ENCODE data around the gene ELOVL6.
A peak's percentile ranks its signal among the peaks of the same experiment; 100 is the strongest.

Gene ELOVL6

DNA sequence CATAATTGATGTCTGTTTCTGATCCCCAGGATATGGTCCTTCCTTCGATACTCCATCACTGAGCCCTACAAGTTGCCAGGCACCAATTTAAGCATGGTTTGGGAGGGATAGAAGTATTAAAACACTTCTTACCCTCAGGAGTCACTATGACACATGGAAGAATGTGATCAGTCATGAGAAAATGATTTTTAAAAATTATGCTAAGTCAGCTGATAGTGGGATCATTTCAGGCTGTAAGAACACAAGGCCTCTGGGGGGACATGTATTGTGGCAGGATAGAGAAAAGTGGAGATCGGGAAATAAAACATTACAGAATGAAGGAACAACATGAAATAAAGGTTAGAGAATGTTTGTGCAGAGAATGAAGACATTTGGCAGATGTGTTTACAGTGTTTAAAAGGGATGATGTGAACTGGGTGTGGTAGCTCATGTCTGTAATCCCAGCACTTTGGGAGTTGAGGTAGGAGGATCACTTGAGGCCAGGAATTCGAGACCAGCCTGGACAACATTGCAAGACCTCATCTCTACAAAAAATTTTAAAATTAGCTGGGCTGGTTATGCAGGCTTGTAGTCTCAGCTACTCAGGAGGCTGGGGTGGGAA is 64.0 kb downstream of the ELOVL6 start:
- TF ChIP-seq, protein P1, sequence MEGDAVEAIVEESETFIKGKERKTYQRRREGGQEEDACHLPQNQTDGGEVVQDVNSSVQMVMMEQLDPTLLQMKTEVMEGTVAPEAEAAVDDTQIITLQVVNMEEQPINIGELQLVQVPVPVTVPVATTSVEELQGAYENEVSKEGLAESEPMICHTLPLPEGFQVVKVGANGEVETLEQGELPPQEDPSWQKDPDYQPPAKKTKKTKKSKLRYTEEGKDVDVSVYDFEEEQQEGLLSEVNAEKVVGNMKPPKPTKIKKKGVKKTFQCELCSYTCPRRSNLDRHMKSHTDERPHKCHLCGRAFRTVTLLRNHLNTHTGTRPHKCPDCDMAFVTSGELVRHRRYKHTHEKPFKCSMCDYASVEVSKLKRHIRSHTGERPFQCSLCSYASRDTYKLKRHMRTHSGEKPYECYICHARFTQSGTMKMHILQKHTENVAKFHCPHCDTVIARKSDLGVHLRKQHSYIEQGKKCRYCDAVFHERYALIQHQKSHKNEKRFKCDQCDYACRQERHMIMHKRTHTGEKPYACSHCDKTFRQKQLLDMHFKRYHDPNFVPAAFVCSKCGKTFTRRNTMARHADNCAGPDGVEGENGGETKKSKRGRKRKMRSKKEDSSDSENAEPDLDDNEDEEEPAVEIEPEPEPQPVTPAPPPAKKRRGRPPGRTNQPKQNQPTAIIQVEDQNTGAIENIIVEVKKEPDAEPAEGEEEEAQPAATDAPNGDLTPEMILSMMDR (IDR thresholded peaks at IDR 0.05; ENCODE audit: unreplicated experiment in 3 of 3) = no peak
- Mint-ChIP-seq H3K4me1 (peaks cover 18% of the 10 kb centered on the region), H3K27me3 (ENCODE audit: low read depth) (peaks cover 3% of the 10 kb centered on the region)

DNA sequence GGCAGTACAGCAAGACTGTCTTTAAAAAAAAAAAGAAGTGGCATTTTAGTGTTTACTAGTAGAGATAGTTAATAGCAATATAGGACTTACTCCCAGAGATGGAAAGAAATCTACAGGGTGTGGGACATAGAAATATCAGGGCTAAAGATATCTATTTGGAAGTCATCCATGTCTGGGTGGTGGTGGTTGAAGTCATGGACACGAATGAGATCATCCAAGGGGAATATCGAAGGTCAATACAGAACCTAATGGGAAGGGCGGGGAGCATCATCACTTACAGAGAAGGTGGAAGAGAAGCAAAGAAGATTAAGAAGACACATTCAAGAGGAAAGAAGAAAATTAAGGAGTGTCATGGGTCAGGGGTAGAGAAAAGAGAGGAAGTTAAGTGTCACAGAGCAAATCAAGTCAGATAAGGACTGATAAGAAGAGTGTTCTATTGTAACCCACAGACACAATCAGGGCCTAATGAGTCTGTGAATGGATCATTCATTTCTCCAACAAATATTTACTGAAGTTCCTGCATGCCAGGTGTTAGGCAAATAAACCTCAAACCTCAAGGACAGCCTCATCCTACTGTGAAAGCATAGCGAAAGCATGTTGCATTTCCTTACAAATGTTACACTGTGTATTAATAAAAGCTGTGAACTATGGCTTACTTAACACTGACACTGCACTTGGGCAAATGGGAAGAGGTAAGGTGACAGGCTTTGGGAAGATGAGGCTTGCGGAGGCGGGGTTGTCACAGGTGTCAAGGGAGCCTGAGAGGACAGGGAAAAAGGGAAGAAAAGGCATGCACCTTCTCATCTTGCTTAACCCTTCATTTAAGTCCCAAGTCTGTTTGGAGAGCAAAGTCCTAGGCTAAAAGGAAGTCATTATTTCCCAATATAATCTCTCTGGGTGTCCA is 65.3 kb downstream of the ELOVL6 start:
- TF ChIP-seq, protein P1 (IDR thresholded peaks at IDR 0.05; ENCODE audit: unreplicated experiment in 3 of 3) = no peak
- Mint-ChIP-seq H3K36me3 (ENCODE audit: low read depth) (peaks cover 27% of the 10 kb centered on the region), H3K4me1 (peaks cover 11% of the 10 kb centered on the region), H3K27ac (no peak overlapping the region), H3K27me3 (ENCODE audit: low read depth) (peaks cover 3% of the 10 kb centered on the region), H3K4me3 (no peak overlapping the region), H3K9me3 (no peaks in the 10 kb centered on the region)

More for the DNA sequence above, 64.0 kb downstream of the ELOVL6 start:
- no peaks in the 10 kb centered on the region for H3K9me3 Mint-ChIP-seq
- H3K27ac Mint-ChIP-seq = no peak overlapping the region
- peaks cover 23% of the 10 kb centered on the region for H3K36me3 Mint-ChIP-seq (ENCODE audit: low read depth)
- H3K4me3 Mint-ChIP-seq = no peak overlapping the region

DNA sequence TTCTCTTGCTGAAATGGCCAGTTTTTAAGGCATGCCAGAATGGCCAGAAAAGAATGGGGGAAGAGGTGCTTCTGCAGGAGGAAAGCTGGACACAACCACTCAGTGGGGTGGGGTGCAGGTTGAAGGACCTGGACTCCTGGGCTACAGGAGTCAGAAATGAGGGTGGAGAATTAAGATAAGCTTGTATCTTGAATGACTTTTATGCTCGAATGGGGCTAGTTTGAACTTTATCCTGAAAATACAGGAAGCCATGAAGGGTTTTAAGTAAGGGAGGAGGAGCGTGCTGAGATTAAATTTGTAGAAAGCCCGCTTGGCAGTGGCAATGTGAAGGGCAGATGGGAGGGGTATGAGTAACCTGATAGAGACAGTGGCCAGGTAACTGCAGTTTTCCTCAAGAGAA is 66.5 kb downstream of the ELOVL6 start:
- Mint-ChIP-seq H3K9me3 (no peaks in the 10 kb centered on the region), H3K36me3 (ENCODE audit: low read depth) (peaks cover 30% of the 10 kb centered on the region), H3K4me1 (peaks cover 10% of the 10 kb centered on the region), H3K27ac (no peak overlapping the region), H3K4me3 (no peak overlapping the region), H3K27me3 (ENCODE audit: low read depth) (peaks cover 3% of the 10 kb centered on the region)
- TF ChIP-seq, protein P1 (IDR thresholded peaks at IDR 0.05; ENCODE audit: unreplicated experiment in 3 of 3) = no peak

DNA sequence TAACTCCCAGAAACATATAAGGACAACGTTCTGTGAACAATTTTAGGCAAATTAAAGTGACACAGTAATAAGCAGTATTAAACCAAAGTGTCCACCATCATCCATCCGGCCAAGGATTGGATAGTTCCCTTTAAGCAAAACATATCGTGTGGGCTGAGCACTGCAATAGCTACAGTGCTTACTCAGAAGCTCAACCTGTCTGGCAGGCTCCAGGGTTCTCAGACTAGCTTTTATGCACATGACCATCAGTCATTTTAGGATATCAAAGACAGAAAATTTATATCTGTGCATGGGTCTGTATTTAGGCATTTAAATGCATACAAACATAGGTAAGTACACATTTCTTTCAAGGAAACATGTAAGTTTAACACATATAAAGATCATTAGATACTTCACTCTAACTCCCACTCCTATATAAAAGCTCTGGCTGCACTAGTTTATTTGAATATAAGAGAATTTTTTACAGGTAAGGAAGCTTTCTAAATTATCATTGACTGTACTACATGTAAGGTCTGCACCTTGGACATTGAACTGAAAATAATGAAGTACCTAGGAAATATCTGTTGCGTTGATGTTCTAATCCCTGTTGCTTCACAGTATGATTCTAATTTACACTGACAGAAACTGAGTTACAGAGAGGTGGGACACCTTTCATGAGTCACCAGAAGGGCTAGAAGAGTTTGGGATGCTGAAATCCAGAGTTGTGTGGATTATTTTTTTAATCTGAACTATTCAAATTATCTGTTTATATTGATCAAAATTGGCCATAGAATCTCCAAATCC is 67.6 kb downstream of the ELOVL6 start:
- Mint-ChIP-seq H3K27ac (peak overlapping the region; percentile 31 to 71 (median 56)), H3K27me3 (ENCODE audit: low read depth) (peaks cover 3% of the 10 kb centered on the region), H3K4me1 (peaks cover 10% of the 10 kb centered on the region), H3K36me3 (ENCODE audit: low read depth) (peaks cover 30% of the 10 kb centered on the region), H3K4me3 (no peak overlapping the region), H3K9me3 (no peaks in the 10 kb centered on the region)
- TF ChIP-seq, protein P1 (IDR thresholded peaks at IDR 0.05; ENCODE audit: unreplicated experiment in 3 of 3) = no peak

DNA sequence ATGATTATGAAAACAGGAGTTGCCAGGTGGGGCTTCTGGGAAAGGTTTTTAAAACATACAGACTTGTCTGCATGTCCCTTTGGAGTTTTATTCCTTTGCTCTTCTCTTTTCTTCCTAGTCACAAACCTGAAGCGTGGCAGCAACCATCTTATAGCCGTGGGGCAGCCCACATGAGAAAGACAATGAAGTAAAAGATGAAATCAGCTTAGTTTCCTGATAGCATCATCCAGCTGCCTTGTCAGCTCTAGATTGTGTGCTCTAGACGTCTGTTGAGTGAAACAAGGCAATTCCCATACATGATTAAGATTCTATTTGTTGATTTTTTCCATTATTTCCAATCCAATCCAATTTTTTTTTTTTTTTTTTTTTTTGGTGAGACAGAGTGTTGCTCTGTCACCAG is 68.9 kb downstream of the ELOVL6 start:
- Mint-ChIP-seq H3K36me3 (ENCODE audit: low read depth) (peaks cover 29% of the 10 kb centered on the region), H3K27ac (peak overlapping the region in 1 of 3 experiments; percentile 56), H3K4me3 (no peak overlapping the region), H3K4me1 (peaks cover 10% of the 10 kb centered on the region), H3K9me3 (no peaks in the 10 kb centered on the region), H3K27me3 (ENCODE audit: low read depth) (peaks cover 3% of the 10 kb centered on the region)
- TF ChIP-seq, protein P1 (IDR thresholded peaks at IDR 0.05; ENCODE audit: unreplicated experiment in 3 of 3) = no peak
